Osteocyte (in vitro differentiated cells): ENCODE measurements around the gene CACNA1C. TPM values are rescaled to one million over a fixed set of nuclear protein-coding genes. Genes with fewer than 3 reads are reported as not detected.

ENCODE experiments used
- DNase-seq: peaks from one replicate; pipeline ENCODE4 v3.0.0; 2021; ENCODE audit warnings: mixed read lengths; ENCODE audit not compliant: unreplicated experiment; ENCODE audit errors: extremely low spot score
- H3K27ac Mint-ChIP-seq: one replicate; pipeline ENCODE4 v1.8.0; 2021; ENCODE audit warnings: mild to moderate bottlenecking, mixed read lengths; ENCODE audit not compliant: unreplicated experiment
- H3K27me3 Mint-ChIP-seq: one replicate; pipeline ENCODE4 v1.8.0; 2021; ENCODE audit warnings: mixed read lengths; ENCODE audit not compliant: unreplicated experiment
- H3K36me3 Mint-ChIP-seq: one replicate; pipeline ENCODE4 v1.8.0; 2021; ENCODE audit warnings: mixed read lengths; ENCODE audit not compliant: unreplicated experiment
- H3K4me1 Mint-ChIP-seq: one replicate; pipeline ENCODE4 v1.8.0; 2021; ENCODE audit warnings: mixed read lengths; ENCODE audit not compliant: unreplicated experiment
- H3K4me3 Mint-ChIP-seq: one replicate; pipeline ENCODE4 v1.8.0; 2021; ENCODE audit warnings: mild to moderate bottlenecking, moderate library complexity, mixed read lengths; ENCODE audit not compliant: unreplicated experiment
- H3K9me3 Mint-ChIP-seq: one replicate; pipeline ENCODE4 v1.8.0; 2021; ENCODE audit warnings: mixed read lengths; ENCODE audit not compliant: unreplicated experiment
- CTCF ChIP-seq: fragments of 200-600 bp; sonication (generic); IDR thresholded peaks from 2 replicates; pipeline ENCODE4 v1.5.0; 2021; ENCODE audit warnings: antibody characterized with exemption, mild to moderate bottlenecking, moderate library complexity
- total RNA-seq: library from RNA; stranded (reverse); gene quantifications from 2 replicates; pipeline ENCODE4 v1.2.1, GENCODE V29; 2021

The CACNA1C gene
- total RNA-seq, 1 donor from 2014 or later: 67.4 TPM

- Mint-ChIP-seq H3K9me3 (no peaks in the 10 kb centered on the region), H3K36me3 (peaks cover 35% of the 10 kb centered on the region), H3K4me3 (no peak overlapping the region), H3K27ac (no peak overlapping the region), H3K27me3 (no peaks in the 10 kb centered on the region), H3K4me1 (peaks cover 10% of the 10 kb centered on the region)
- no peak for TF ChIP-seq CTCF
- no peak for DNase-seq
Measured at GRCh38 chr12:2580821-2581220, 528.0 kb downstream of the CACNA1C start.

- Mint-ChIP-seq H3K9me3 (no peaks in the 10 kb centered on the region), H3K4me1 (peaks cover 14% of the 10 kb centered on the region), H3K27me3 (no peaks in the 10 kb centered on the region), H3K36me3 (peaks cover 32% of the 10 kb centered on the region), H3K27ac (no peak overlapping the region), H3K4me3 (no peak overlapping the region)
- DNase-seq: no peak
- TF ChIP-seq CTCF: no peak
Measured at GRCh38 chr12:2581293-2582045, 528.7 kb downstream of the CACNA1C start.

- H3K9me3 Mint-ChIP-seq: no peaks in the 10 kb centered on the region
- DNase-seq: no peak
- no peaks in the 10 kb centered on the region for H3K27me3 Mint-ChIP-seq
- H3K4me1 Mint-ChIP-seq: peaks cover 21% of the 10 kb centered on the region
- no peak overlapping the region for H3K4me3 Mint-ChIP-seq
- no peak overlapping the region for H3K27ac Mint-ChIP-seq
- no peak for TF ChIP-seq CTCF
- H3K36me3 Mint-ChIP-seq: peaks cover 30% of the 10 kb centered on the region
Measured at GRCh38 chr12:2582631-2583030, 529.8 kb downstream of the CACNA1C start.

- Mint-ChIP-seq H3K27me3 (no peaks in the 10 kb centered on the region), H3K4me3 (no peak overlapping the region), H3K27ac (no peak overlapping the region), H3K9me3 (no peaks in the 10 kb centered on the region), H3K4me1 (peaks cover 21% of the 10 kb centered on the region), H3K36me3 (peaks cover 35% of the 10 kb centered on the region)
- peak; percentile 87 for DNase-seq
- peak; percentile 96 for TF ChIP-seq CTCF
Measured at GRCh38 chr12:2583091-2583497, 530.3 kb downstream of the CACNA1C start.

GRCh38 chr12:2583642-2584401 is 531.0 kb downstream of the CACNA1C start:
- H3K27me3 Mint-ChIP-seq: no peaks in the 10 kb centered on the region

More at GRCh38 chr12:2583642-2584401, 531.0 kb downstream of the CACNA1C start:
- Mint-ChIP-seq H3K36me3 (peaks cover 40% of the 10 kb centered on the region), H3K4me3 (no peak overlapping the region), H3K27ac (no peak overlapping the region), H3K9me3 (no peaks in the 10 kb centered on the region), H3K4me1 (peaks cover 21% of the 10 kb centered on the region)
- TF ChIP-seq CTCF: no peak
- DNase-seq: no peak
